DMS 273 treated with DMSO at 0.1 percent for 48 hours (cell line): ENCODE data around the gene ZNF415.
A peak's percentile ranks its signal among the peaks of the same experiment; 100 is the strongest.
"Not testable (repeated sequence)": the region's sequence is repeated elsewhere in the genome, so short reads cannot be mapped to it uniquely, and the experiment has no call there.

Experiments
- DNase-seq: peaks from one replicate; lab custom pipeline; 2025; lab: John Stamatoyannopoulos, UW

Gene ZNF415

DNA sequence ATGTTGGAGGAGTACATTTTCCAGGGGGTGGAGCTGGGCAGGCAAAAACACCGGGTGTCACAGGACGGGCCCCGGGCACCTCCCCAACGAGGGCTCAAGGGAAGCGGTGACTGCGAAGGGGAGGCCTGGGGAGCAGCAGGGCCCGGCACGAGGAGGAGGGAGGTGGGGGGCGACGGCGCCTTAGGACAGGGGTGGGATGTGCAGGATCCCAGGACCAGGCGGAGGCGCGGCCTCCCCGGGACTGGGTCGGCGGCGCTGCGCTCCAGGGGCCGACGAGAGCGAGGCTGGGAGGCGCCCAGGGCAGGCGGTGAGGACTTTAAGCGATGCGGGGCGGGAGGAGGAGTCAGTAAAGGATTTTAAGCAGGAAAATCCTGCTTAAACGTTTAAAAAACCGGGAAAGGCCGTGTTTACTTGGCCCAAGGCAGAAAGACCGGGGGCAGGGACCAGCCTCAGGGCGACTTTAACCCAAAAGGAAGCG is 29.9 kb downstream of the ZNF415 start:
- DNase-seq: no peak

DNA sequence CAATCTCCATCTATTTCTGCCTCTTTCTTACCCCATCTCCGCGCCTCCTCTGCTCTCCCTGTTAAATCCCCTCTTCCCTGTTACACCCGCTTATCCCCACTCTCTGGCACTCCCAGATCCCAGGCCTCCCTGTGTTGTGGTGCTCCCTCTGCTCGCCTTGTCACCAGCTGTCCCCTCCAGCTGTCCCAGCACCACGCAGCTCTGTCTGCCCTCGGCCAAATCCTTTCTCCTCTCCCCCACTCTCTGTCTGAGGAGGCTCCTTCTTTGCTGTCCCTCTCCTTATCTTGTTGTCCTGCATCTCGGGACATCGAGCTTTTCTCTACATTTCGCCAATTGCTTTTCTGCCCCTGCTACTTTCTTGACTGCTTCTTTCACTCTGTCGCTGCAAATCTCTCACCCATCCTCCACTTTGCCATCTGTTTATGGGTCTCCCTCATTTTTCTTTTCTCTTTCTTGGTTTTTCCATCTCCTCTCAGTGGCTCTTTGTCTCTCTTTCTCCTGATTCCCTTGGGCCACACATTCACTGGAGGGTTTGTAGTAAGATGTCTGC is 30.4 kb downstream of the ZNF415 start:
- peak; percentile 21 for DNase-seq

DNA sequence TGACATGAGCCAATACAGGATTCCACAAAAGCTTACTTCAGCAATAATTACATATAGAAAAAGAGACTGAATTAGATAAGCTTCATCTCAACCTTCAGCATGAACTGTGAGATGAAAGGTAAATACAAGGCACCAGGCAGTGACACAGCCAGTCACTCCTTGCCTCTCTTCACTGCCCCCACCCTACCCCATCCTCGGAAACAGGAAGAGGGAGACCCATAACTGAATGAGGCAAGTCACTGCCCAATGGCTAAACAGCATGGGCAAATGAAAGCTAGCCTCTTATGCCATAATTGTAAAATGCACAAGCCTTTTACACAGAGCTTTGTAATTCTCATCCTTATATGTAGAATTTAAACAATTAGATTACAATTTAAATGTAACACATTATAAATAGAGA is 31.2 kb downstream of the ZNF415 start:
- no peak for DNase-seq

DNA sequence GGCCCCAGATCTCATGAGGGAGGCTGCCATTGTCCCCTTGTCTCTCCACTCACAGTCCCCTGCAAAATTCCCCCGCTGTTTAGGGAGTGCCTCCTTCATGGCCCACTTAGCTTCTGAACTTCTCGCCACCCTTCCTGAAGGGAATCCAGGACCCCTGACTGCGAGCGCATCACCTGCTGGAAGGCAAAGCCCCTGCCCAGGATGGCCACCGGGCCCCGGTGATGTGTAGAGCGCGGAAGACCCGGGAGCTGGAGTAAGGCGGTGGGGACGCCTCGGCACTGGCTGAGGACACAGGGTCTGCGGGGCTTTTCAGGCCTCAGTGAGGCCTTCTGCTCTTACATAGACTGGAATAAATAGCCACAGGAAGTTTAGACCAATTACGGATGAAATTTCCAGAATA is 34.1 kb downstream of the ZNF415 start:
- not testable (repeated sequence) for DNase-seq

DNA sequence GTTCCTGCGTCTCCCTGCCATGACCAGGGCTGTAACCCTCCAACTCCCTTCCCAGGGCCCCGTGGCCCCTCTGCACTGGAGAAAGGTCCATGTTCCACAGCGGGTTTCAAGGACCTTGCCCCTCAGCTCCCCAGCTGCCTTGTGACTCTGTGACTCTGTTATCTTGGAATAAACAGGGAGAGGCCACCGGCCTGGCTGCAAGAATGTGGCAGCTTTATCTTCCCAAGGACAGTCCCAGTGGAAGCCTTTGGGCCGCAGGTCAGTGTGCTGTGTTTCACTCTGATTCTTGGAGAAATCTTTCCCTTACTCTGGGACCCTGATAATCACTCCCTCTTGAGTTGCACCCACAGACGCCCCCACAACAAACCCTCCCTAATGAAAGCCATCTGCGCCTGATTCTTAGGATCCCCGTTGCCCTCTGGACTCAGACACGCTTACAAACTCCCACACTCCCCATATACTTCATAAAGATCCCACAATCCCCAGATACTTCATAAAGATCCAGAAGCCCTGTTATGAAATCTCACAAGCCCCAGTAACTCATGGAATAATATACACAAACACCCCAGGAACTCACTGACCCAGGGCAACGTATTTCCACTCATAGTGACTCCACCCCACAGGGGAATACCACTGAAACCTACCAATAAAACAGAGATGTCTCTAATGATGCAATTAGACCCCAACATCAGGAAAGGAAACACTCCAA is 35.6 kb downstream of the ZNF415 start:
- not testable (repeated sequence) for DNase-seq

DNA sequence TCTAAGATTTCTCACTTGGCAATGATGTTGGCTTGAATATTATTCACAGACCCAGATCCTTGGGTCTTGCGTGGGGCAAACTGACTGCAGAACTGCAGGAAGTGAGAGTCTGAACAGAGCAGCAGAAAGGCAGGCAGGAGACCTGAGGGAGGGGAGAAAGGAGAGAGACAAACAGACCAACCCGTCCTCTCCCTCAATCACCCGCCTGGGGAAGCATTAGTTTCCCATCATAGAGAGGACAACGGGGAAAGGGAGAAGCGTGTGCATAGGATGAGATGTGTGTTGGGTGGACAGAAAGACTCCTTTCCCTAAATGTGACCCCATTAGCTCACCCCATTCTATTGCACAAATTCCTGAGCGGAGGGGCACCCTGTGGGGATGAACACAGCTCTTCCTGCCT is 36.1 kb downstream of the ZNF415 start:
- DNase-seq: not testable (repeated sequence)

DNA sequence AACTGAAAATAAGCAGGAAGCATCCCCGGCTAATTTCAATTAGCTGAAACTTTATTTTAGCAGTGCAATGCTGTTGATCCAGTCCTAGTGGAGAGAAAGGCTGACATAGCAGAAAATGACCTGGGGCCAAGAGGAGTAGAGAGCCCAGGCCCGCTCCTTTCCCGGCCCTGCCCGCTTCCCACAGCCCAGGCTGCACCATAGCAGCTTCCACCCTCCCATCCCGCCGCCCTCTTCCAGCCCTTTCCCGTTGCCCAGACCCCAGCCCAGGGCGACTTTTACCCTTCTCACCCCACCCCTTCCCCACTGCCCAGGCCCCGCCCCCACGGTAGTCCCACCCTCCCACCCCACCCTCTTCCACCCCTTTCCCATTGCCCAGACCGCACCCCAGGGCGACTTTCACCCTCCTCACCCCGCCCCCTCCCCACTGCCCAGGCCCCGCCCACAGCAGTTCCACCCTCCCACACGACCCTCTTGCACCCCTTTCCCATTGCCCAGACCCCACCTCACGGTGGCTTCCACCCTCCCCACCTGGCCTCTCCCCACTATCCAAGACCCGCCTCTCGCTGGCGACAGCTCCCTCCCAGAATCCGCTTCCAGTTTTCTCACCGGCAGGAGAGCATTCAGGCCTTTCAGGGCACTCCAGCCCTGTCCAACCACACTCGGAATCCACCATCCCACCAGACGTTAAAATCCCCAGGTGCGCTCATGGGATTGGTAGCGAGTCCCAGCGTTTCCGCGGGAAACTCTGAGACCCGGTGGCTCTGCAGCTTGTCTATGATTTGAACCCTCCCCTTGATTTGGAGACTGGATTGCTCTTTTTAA is 37.7 kb downstream of the ZNF415 start:
- DNase-seq: no peak

DNA sequence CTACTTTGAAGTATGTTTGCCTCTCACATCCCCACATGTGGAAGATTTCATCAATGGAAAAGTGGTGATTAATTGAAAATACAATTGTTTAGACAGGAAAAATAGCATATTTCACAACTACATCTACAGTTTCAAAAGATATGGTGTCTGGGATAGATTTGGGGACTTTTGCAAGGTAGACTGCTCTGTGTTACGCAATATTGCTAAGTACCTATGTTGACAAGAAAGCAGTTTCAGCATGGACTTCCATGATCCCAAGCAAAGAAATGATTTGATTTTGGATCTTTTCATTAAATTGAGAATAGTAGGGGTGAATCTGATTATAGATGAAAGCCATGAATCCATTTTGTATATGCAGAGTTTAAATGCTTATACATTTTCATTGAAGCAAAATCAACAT is 40.0 kb downstream of the ZNF415 start:
- no peak for DNase-seq

DNA sequence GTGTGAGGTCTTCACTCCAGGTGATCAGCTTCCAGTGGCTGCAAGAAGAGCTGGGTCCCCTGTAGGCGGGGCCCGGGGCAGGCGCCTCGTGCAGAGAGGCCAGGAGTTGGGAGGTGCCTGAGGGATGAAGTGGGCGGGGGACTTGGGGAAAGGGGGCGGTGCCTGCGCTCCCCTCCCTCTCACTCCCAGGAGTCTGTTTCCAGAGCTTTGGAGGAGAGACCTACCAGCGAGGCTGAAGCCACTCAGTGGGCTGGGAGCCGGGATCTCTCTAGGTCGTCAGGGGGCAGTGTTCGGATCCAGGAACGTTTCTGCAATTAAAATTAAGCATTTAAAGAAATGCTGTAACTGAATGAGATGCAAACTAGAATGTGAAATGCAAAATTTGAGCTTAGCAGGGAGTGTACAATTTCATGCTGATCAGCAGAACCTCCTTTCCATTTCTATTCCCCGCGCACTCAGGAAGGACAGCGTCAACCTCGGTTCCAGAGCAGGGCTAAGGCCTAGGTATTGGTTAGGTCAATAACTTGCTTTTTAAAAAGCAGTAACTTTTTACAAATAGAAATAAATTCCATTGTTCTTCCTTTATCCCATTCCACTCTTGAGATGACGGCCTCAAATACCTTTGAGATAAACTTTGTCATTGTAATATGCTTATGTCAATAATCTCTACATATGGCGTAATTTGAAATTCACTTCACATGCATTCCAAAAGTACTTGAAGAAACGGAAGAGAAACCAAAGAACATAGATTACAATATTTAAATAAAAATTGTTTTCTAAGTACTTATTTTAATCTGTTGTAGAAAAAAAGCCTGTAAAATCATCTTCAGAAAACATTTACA is 41.1 kb downstream of the ZNF415 start:
- DNase-seq: no peak

DNA sequence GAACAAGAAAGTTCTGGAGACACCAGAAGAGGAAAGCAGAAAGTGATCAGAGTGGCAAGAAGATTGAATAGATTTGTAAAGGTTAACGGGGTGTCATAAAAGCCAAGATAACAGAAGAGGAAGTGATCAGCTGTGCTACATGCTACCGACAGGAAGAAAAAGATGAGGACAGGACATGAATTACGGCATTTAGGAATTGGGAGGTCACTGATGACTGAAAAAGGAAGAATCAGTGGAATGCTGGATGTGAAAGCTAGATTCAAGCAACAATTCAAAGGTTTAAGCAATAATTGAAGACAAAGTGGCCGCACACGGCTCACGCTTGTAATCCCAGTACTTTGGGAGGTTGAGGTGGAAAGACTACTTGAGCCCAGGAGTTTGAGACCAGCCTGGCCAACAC is 44.6 kb downstream of the ZNF415 start:
- no peak for DNase-seq

DNA sequence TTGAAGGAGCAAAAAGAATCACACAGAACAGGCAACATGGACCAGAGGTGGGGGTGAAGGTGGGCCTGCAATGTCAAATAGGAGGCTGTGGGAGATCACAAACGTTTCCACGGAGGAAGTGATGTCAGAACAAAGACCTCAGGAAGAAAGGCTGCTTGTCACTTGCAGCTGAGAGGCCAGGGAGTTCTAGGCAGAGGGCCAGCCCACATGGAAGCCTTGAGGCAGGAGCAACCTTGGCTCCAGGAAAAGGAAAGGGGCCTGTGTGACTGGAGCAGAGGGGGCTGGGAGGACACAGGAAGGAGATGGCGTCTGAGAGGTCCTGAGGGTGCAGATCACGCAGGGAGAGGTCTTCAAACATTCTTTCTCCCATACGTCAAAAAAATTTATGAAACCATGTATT is 45.8 kb downstream of the ZNF415 start:
- no peak for DNase-seq

DNA sequence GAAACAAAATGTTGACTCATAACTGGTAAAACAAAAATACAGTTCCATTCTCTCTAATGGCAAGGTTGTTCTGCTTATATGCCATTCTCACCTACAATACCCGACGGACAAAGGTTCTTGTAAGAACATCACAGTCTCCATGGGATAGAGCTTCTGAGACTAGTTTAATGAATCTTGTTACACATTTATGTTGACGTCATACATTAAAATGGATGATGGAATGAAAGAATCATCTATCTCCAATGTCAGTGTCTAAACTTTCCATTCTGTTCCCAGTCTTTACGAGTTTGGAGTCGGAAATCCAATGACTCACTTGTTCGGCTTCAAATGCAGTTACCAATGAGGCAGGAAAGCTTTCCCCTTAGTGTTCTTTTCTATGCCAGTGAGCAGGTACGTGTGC is 47.2 kb downstream of the ZNF415 start:
- DNase-seq: no peak

DNA sequence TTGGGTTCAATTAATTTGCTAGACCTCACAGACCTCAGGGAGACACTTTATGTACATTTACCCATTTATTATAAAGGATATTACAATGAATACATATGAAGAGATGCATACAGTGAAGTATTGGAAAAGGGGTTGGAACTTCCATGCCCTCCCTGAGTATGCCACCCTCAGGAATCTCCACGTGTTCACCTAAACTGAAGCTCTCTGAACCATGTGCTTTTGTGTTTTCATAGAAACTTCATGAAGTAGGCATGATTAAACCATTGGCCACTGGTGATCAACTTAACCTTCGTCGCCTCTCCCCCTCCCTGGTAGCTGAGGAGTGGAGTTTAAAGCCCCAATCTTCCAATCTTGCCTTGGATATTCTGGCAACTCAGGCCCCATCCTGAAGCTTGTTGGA is 49.8 kb downstream of the ZNF415 start:
- DNase-seq: no peak

DNA sequence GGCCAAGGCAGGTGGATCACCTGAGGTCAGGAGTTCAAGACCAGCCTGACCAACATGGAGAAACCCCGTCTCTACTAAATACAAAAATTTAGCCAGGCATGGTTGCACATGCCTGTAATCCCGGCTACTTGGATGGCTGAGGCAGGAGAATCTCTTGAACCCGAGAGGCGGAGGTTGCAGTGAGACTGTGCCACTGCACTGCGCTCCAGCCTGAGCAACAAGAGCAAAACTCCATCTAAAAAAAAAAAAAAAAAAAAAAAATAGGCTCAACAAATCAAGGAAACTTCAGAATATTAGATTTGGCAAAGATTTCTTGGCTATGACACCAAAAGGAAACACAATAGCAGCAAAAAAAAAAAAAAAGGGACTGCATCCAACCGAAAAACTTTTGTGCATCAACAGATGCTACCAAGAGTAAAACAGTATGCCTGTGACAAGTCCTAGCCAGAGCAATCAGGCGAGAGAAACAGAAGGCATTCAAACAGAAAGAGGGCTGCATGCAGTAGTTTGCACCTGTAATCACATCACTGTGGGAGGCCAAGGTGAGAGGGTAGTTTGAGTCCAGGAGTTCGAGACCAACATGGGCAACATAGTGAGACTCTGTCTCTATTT is 53.3 kb downstream of the ZNF415 start:
- DNase-seq: no peak

DNA sequence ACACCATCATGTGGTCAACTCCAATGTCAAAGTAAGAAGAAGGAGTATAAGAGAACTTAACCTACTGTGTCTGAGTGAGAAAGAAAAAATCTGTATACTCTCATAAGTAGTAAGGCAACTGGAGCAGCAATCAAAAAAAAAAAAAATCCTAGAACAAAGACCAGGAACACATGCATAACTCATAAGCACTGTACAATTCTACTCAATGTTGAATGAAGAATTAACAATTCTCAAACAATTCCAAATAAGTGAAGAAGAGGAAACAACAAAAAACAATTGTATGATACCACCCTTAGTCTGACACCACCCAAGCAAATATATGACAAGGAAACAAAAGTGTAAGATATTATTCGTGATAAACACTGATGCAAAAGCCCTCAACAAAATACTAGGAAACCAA is 54.0 kb downstream of the ZNF415 start:
- DNase-seq: no peak

DNA sequence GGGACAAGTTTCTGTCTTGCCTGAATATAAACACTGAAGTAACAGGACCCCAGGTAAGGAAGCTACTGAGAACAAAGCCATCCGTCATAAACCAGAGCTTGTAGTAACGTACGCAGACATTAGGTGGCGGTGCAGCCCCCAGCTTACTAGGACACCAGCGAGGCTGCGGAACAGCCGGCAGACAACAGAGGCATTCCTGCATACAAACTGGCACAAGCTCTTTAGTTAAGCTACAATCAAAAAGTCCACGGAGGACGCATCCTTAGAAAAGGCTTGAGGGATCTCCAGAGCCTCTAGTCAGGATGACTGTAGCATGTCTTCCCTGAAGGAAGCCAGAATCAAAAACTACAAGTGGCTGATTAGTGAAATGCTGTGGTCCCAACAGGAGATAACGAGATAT is 55.7 kb downstream of the ZNF415 start:
- no peak for DNase-seq

DNA sequence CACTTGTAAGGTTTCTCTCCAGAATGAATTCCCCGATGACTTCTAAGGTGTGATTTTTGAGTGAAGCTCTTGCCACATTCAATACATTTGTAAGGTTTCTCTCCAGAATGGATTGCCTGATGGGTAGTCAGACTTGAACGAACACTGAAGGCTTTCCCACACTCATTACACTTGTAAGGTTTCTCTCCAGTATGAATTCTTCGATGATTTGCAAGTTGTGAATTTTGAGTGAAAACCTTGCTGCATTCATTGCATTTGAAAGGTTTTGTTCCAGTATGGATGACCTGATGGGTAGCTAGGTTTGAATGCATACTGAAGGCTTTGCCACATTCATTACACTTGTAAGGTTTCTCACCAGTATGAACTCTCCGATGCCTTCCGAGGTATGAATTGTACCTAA is 63.9 kb downstream of the ZNF415 start:
- no peak for DNase-seq

DNA sequence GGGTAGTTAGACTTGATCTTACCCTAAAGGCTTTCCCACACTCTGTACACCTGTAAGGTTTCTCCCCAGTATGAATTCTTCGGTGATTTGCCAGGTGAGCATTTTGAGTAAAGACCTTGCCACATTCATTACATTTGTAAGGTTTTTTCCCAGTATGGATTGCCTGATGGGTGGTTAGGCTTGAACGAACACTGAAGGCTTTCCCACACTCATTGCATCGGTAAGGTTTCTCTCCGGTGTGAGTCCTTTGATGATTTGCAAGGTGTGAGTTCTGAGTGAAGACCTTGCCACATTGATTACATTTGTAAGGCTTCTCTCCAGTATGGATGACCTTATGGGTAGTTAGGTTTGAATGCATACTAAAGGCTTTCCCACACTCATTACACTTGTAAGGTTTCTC is 64.5 kb downstream of the ZNF415 start:
- no peak for DNase-seq

DNA sequence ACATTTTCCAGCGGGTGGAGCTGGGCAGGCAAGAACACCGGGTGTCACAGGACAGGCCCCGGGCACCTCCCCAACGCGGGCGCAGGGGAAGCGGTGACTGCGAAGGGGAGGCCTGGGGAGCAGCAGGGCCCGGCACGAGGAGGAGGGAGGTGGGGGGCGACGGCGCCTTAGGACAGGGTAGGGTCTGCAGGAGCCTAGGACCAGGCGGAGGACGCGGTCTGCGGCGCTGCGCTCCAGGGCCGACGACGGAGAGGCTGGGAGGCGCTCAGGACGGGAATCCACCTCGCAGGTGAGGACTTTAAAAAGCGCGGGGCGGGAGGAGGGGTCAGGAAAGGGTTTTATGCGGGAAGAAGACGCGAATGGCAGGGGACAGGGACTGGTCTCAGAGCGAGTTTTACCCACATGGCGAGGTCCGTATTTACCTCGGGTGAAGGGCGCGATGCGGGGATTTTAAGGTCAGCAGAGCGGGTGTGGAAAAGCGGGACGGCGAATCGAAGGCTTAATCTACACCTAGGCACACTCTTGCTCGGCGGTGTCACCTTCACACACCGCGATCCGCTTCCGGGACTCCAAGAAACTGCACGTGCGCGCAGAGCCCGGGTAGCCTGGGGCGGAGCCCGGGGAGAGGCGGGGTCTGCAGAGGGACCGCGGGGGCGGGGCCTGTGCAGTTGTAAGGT is 74.7 kb downstream of the ZNF415 start:
- DNase-seq: no peak
